Hepatocyte (in vitro differentiated cells): ENCODE measurements around the gene RALA.

Source experiments
- CTCF ChIP-seq: fragments of 200-600 bp; sonication (generic); IDR thresholded peaks from 2 replicates; pipeline ENCODE4 v1.5.1; 2016; ENCODE audit warnings: antibody characterized with exemption, mild to moderate bottlenecking; ENCODE audit not compliant: poor library complexity
- EZH2 ChIP-seq: fragments of 200-600 bp; sonication (generic); IDR thresholded peaks from 2 replicates; pipeline ENCODE4 v1.6.1; 2016; ENCODE audit warnings: antibody characterized with exemption, mild to moderate bottlenecking, borderline replicate concordance
- EZH2phosphoT487 ChIP-seq: fragments of 200-600 bp; sonication (generic); IDR thresholded peaks from one replicate; pipeline ENCODE4 v1.6.1; 2018; ENCODE audit warnings: antibody characterized with exemption, mild to moderate bottlenecking, low read depth, moderate library complexity; ENCODE audit not compliant: unreplicated experiment, severe bottlenecking

GRCh38 chr7:39661960-39662359 lies 38.6 kb downstream of the RALA start:
- no peak for TF ChIP-seq EZH2phosphoT487
- no peak for TF ChIP-seq CTCF
- TF ChIP-seq EZH2, result no peak
